ENCODE results near the gene IL22RA2. TPM values are rescaled to one million over a fixed set of nuclear protein-coding genes. Genes with fewer than 3 reads are reported as not detected.

IL22RA2 gene
- polyA plus RNA-seq, 3 donors: not detected

- no peaks in the 10 kb centered on the region for H3K79me2 ChIP-seq (ENCODE audit: insufficient read depth, low read length)
- Mint-ChIP-seq H3K4me3 (no peak overlapping the region), H3K4me1 (peaks cover 2% of the 10 kb centered on the region), H3K27me3 (ENCODE audit: low read depth in 3 of 3) (peaks cover 1 to 4% (median 1%) of the 10 kb centered on the region in 3 donors), H3K36me3 (no peaks in the 10 kb centered on the region), H3K27ac (no peak overlapping the region), H3K9me3 (peaks cover 8 to 30% (median 25%) of the 10 kb centered on the region in 7 donors)
- no peak for TF ChIP-seq CTCF (IDR thresholded peaks at IDR 0.05)
- peaks cover 5 to 20% of the 10 kb centered on the region in 2 donors for H3K9me3 ChIP-seq (replicated peaks in 1 of 2; ENCODE audit: control insufficient read depth in 1 of 2, insufficient read depth in 1 of 2, low read length in 2 of 2)
- H2AFZ ChIP-seq (ENCODE audit: insufficient read depth, low read depth, low read length, poor library complexity, severe bottlenecking): no peak overlapping the region
- no peak overlapping the region for H3K4me3 ChIP-seq (replicated peaks in 1 of 3; ENCODE audit: low read depth in 2 of 3, low read length in 3 of 3)
- no peaks in the 10 kb centered on the region for H3K4me1 ChIP-seq (ENCODE audit: control insufficient read depth in 1 of 2, insufficient read depth in 2 of 2, low read length in 2 of 2)
- 100% methylated on average over 2 of the region's 2 CpGs for WGBS (ENCODE audit: insufficient coverage)
- no peak overlapping the region for H3K27ac ChIP-seq (ENCODE audit: low read depth in 1 of 2, low read length in 2 of 2)
- DNase-seq: no peak
- no peak overlapping the region for H3K9ac ChIP-seq (ENCODE audit: insufficient read depth, low read length, poor library complexity, severe bottlenecking)
- H3K4me2 ChIP-seq (replicated peaks; ENCODE audit: extremely low read depth, low read length, poor library complexity, severe bottlenecking): no peak overlapping the region
- intact Hi-C loops (cut with micrococcal nuclease): no loop called here
- H4K20me1 ChIP-seq (ENCODE audit: insufficient read depth, low read length): no peaks in the 10 kb centered on the region
- no peaks in the 10 kb centered on the region for H3K27me3 ChIP-seq (ENCODE audit: control insufficient read depth in 2 of 2, insufficient read depth in 2 of 2, low read length in 2 of 2)
- H3K36me3 ChIP-seq (replicated peaks in 1 of 2; ENCODE audit: control insufficient read depth in 1 of 2, insufficient read depth in 2 of 2, low read length in 2 of 2): no peaks in the 10 kb centered on the region
Measured at GRCh38 chr6:137123078-137123477, 50.4 kb downstream of the IL22RA2 start.

GRCh38 chr6:137122612-137123011 is 50.8 kb downstream of the IL22RA2 start:
- no peak overlapping the region for H3K27ac Mint-ChIP-seq
- Histone ChIP-seq H3K9me3 (replicated peaks in 1 of 2; ENCODE audit: control insufficient read depth in 1 of 2, insufficient read depth in 1 of 2, low read length in 2 of 2) (peaks cover 5 to 20% of the 10 kb centered on the region in 2 donors), H3K79me2 (ENCODE audit: insufficient read depth, low read length) (no peaks in the 10 kb centered on the region), H4K20me1 (ENCODE audit: insufficient read depth, low read length) (no peaks in the 10 kb centered on the region), H3K4me1 (ENCODE audit: control insufficient read depth in 1 of 2, insufficient read depth in 2 of 2, low read length in 2 of 2) (no peaks in the 10 kb centered on the region), H3K4me3 (replicated peaks in 1 of 3; ENCODE audit: low read depth in 2 of 3, low read length in 3 of 3) (no peak overlapping the region), H3K36me3 (replicated peaks in 1 of 2; ENCODE audit: control insufficient read depth in 1 of 2, insufficient read depth in 2 of 2, low read length in 2 of 2) (no peaks in the 10 kb centered on the region), H3K27me3 (ENCODE audit: control insufficient read depth in 2 of 2, insufficient read depth in 2 of 2, low read length in 2 of 2) (no peaks in the 10 kb centered on the region), H2AFZ (ENCODE audit: insufficient read depth, low read depth, low read length, poor library complexity, severe bottlenecking) (no peak overlapping the region), H3K4me2 (replicated peaks; ENCODE audit: extremely low read depth, low read length, poor library complexity, severe bottlenecking) (no peak overlapping the region), H3K27ac (ENCODE audit: low read depth in 1 of 2, low read length in 2 of 2) (no peak overlapping the region), H3K9ac (ENCODE audit: insufficient read depth, low read length, poor library complexity, severe bottlenecking) (no peak overlapping the region)
- DNase-seq: no peak
- 100% methylated on average over 1 of the region's 4 CpGs for WGBS (ENCODE audit: insufficient coverage)
- no peaks in the 10 kb centered on the region for H3K36me3 Mint-ChIP-seq
- H3K4me3 Mint-ChIP-seq: no peak overlapping the region
- intact Hi-C loops (cut with micrococcal nuclease): no loop called here
- peaks cover 2% of the 10 kb centered on the region for H3K4me1 Mint-ChIP-seq
- peaks cover 1 to 4% (median 1%) of the 10 kb centered on the region in 3 donors for H3K27me3 Mint-ChIP-seq (ENCODE audit: low read depth in 3 of 3)
- peaks cover 8 to 32% (median 28%) of the 10 kb centered on the region in 7 donors for H3K9me3 Mint-ChIP-seq
- TF ChIP-seq CTCF (IDR thresholded peaks at IDR 0.05): no peak

Data from CD14-positive monocyte (primary cell).